NOMO-1 treated with dmso at 0.1 percent for 144 hours (cell line): Measurements from ENCODE around the gene MBNL2.
"Not testable (repeated sequence)": the region's sequence is repeated elsewhere in the genome, so short reads cannot be mapped to it uniquely, and the experiment has no call there.

Experiments
- DNase-seq: peaks from one replicate; lab custom pipeline; 2025; ENCODE audit not compliant: unreplicated experiment; lab: John Stamatoyannopoulos, UW

The MBNL2 gene

DNA sequence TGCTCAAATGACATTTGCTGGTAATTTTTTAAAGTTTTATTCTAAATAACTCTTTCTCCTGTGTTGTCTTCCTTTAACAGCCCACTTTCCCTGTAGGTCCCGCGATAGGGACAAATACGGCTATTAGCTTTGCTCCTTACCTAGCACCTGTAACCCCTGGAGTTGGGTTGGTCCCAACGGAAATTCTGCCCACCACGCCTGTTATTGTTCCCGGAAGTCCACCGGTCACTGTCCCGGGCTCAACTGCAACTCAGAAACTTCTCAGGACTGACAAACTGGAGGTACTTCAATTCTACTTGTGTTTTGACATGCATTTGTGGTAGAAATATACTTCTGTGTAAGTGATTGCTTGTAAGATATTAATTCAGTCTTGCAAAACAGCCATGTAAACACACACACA lies 120.8 kb downstream of the MBNL2 start:
- no peak for DNase-seq

DNA sequence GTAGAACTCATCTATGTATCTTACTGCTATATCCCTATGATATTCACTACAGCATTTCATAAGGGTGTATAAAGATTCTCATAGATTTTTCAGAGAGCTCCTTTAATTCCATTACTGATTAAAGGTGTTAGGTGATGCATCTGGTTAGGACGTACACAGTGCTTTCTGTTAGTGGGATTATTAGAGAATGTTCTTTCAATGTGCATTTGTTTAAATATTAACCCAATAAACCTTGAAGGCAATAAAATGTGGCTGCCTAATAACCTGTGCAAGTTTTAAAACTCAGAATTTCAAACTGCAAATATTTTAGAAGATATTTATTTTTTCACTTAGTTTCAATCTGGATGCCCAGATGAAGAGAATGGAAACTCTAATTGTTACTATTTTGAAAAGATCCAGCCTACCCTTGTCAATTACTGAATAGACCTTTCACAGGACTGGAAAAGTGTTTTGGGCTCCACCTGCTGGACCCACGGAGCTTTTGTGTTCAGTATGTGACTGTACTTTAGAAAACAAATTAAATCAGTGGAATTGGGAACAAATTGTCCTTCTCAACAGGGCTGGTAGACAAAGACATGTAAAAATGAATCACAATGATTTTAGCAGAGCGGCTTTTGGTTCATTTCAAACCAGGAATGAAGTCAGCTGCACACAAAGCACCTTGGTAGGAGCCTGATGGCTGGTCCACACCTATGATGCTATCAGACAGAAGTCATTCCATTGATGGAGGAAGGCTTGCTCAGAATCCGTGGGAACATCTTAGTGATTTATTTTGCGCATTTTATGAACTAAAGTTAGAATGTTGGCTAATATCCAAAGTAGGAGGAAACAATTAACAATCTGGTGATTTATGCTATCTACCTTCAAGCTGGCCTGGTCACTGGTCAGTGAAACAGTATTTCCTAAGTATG lies 122.4 kb downstream of the MBNL2 start:
- DNase-seq: no peak

DNA sequence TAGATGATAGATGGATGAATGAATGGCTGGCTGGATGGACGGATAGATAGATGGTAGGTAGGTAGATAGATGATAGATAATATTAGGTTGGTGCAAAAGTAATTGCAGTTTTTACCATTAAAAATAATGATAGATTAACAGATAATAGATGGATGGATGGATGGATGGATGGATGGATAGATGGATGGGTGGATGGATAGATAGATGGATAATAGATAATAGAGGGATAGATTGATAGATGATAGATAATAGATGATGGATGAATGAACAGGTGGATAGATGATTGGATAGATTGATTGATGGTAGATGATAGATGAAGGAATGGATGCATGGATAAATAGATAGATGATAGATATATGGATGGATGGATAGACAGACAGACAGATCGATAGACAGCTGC lies 124.0 kb downstream of the MBNL2 start:
- no peak for DNase-seq

DNA sequence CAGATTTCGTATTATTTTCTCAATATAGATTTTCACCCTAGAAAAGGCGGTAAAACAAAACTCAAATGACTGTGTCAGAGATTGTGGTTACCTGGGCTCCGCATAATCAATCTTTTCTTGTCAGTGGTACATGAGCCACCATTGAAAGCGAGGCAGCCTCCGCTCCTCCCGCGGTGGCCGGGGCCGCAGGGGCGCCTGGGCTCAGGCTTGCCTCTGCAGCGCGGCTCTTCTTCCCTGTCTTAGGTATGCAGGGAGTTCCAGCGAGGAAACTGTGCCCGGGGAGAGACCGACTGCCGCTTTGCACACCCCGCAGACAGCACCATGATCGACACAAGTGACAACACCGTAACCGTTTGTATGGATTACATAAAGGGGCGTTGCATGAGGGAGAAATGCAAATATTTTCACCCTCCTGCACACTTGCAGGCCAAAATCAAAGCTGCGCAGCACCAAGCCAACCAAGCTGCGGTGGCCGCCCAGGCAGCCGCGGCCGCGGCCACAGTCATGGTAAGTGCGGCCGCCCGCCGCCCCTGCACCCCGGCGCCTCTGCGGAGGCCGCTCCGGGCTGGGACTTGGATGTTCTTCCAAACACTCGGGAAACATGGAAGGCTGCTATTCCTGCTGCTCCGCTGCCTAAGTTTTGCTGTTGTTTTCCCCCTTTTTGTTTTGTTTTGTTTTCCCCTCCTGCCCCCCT lies 124.6 kb downstream of the MBNL2 start:
- DNase-seq: no peak

DNA sequence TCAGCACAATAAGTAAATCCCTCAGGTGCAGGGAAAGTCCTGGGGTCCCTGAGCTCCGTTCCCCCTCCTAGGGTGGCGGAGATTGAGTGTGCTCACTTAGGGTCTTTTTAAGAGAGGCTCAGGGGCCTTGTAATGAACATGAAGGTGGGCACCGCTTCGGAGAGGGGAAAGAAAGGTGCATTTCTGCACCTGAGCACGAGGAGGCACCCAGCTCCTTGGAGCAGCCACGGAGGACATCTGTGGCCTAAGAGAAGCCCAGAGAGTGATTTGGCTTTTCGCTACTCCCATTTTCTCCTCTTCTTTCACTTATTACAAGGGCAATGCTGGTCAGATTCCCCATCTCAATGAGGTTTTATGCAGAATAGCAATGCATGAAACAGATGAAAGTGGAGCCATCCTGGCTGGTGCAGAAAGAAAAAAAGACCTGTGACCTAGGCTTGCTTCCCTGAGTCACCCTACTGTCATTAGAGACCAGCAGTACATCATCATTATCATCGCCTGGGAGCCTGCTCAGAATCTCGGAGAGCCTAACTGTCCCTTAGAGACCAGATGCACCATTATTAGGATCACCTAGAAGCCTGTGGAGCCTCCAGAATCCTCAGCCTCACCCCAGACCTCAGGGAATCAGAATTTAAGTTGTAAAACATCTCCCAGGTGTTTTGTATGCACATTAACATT lies 125.3 kb downstream of the MBNL2 start:
- no peak for DNase-seq

DNA sequence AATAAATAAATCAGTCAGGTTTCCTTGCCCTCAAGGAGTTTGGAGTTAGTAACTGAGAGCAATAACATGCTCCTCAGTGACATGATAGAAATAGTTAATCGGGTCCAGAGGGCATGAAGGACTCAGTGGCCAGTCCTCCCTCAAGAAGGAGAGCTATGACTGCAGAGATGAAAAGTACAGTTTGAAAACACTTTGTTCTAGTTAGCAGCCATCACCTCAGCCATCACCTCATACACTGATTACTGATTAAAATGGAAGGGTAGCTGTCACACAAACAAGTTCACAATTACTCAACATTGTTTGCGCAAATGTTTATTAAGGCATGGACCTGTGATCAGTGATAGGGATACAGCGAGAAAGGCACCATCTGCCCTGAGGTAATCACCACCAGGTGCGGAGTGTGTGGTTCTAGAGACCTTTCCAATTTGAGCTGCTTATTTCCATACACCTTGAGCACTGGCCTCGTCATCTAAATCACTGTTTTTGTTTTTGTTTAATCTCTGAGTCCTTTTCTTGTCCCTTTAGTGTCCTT lies 126.5 kb downstream of the MBNL2 start:
- DNase-seq: no peak

DNA sequence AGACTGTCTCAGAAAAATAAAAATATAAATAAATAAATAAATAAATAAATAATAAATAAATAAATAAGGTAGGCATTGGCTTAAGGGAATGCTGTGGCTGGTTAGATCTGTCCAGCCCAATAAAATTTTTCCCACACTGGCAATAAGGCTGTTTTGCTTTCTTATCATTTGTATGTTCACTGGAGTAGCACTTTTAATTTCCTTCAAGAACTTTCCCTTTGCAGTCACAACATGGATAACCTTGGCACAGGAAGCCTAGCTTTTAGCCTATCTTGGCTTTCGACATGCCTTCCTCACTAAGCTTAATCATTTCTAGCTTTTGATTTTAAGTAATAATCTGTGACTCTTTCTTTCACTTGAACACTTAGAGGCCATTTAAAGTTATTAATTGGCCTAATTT lies 129.9 kb downstream of the MBNL2 start:
- not testable (repeated sequence) for DNase-seq

DNA sequence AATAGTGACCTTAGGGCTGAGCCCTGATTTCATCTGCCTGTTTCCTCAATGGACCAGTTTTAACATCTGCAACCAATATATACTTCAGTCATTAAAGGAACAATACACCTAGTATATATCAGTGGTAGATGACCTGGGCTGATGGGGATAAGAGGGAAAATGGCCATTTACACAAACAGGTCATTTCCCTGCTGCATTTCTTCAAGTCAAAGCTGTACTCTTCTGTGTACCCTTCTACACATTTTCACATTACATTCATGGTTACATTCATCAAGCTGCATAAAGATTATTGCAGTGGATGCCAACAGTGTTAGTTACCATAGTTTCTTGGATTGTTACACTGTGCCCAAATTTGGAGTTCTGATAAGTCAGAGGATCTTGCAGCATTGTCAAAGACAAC lies 130.7 kb downstream of the MBNL2 start:
- DNase-seq: no peak

DNA sequence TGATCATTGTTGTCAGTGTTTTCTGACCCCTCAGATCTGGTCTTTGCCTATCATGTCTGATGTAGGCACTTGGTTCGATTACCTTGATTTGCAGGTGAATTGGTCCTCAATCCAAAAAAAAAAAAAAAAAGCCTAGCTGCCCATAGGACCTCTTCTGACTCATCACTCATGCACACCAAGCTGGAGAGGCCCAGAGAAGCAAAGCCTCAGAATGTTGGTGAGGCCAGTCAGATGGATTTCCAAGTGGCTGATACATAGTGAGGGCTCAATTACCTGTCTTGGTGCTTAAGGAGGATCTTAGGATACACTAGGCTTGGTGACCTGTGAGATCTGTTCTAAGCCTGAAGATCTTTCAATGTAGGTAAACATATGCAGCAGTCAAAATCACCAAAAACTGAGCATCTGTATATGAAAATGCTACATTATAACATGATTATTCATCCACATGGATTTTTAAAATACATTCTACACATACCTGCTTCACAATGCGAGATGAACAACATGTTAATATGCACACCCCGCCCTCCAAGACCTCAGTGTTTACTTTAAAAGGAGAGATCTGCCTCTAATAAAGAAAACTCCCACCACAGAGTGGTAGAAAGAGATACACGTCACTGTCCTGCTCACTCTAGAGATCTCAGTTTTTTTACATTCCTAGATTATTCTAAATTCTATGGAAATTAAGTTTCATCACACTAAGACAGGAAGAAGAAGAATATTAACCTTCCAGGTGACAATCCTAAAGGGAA lies 132.0 kb downstream of the MBNL2 start:
- DNase-seq: no peak

DNA sequence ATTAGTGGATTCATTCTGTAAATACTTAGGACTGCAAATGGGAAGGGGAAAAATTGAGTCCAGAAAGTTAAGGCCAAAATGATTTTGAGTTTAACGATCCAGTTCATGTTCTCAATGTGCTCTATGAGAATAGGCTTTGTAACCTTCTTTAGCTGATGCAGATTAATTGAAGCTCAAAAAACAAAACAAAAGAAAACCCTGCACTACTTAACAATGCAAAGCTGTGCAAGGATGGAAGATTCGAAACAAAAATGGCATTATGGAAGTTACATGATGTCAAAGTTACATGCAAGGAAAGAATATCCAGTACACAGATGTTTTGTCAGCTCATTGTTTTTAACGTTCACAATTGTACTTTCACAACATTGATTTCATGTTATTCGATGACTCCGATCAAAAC lies 132.7 kb downstream of the MBNL2 start:
- no peak for DNase-seq

DNA sequence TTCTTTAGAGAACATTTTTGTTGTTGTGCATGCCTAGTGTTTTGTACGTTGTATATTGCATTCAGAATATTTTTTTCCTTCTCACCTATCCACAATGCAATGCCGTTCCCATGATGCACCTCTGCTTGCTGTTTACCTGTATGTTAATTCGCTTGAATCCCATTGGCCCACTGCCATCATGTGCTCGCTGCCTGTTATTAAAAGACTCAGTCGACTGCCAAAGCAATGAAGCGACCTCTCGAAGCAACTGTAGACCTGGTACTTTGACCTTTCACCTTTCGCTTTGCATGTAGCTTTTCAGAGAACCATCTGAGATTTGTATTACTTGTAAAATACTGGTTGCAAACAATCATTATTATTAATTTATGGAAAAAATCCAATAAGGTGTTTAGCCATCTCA lies 134.5 kb downstream of the MBNL2 start:
- no peak for DNase-seq

DNA sequence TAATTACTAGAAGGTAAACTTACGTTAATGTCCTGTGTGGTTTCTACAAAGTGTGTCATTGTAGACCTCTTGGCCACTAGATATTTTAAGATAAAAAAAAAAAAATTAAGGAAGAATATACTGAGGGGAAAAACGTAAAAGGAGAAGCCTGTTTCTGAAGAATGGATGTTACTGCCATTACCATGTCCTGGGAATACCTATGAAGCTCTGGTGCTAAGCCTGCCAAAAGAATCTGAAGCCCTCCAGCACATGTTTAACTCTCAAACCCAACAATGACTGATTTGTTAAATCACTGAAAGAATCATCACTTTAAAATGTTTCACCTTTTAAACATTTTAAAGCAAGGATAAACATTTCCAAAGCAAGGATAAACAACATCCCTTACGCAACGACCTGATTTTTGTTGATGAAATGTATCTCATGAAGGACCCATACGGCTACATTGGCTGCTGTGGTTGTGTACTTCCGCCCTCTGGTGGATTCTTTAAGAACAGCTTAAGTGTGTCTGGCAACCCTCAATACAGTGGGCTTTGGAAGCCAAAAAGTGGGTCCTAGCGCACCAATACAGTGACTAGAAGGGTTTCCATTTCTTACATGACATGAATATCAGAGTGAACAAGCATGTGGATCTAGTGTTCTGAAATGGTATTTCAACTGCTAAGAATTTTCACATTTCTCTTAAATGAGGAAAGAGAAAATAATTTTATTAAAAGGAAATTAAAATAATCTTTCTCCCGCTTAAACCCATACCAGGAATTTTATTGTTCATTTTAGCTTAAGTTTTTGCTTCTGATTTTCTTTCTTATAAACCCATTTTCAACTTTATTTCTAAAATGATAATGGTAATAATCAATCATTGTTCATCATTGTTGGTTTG lies 137.3 kb downstream of the MBNL2 start:
- DNase-seq: peak; percentile 11

DNA sequence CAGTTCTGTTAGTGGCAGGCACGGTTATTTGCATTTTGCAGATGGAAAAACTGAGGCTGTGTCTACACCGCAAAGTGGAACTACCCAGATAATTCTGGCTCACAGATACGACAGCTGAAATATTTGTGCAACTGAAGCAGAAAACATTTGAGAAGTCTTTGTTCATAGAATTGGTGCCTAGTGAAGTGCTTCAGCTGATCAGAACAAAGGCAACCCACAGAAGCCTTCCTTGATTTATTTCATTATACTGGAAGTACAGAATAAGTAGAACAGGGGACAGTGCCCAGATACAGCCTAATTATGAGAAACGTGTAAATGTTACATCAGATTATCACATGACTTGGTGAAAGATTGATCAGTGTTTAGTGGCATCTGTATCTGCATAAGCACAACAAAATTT lies 138.5 kb downstream of the MBNL2 start:
- DNase-seq: no peak

DNA sequence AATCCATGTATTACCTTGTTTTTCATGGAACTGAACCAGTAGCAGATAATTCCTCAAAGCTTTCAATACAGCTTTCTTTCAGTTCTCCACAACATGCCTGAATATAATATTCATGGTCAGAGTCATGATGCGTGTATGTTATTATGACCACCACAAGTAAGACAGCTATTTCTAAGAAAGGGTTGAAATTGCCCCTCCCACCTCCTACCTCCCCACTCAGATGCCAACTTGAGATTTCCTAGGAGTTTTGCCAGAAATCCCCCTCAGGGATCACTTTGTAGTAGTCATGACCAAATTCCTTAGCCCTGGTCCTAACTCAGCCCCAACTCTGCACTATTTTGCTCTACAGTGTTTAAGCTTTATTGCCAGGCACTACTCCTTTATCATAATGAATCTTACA lies 141.9 kb downstream of the MBNL2 start:
- no peak for DNase-seq

DNA sequence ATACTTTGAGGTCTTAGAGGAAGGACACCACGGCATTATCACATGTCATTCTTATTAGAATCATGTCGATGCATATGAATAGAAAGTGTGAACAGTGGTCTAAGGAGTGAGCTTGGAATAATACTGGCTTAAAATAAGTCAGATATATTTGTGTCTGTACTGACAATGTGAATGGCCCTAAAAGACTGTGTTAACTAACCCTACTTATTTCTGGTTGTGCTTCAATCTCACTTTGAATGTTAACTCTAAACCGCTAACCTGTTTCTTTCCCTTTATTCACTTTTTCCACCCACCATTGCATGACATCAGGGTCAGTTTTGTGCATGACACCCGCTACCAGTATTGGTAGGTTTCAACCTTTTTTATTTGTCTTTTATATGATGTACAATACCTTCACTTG lies 142.7 kb downstream of the MBNL2 start:
- no peak for DNase-seq

DNA sequence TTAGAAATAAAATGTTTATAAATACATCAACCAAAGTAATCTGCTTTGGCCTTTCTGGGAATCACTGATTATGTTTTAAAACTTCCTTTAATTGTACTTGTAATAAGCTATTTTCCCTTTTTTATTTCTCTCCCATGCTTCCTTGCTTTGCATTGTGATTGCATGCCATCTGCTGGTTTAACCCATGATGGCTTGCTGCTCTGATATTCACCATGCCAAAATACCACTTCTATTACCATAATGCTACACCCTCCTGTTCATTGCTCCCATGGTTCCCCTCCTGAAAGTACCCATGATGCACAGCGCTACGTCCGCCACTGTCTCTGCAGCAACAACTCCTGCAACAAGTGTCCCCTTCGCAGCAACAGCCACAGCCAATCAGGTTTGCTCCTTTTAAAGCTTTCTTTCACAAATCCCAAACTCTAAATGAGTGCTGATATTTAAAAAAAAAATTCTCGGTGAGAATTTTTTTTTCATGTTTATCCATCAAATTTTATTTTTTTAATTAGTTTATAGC lies 144.1 kb downstream of the MBNL2 start:
- no peak for DNase-seq

DNA sequence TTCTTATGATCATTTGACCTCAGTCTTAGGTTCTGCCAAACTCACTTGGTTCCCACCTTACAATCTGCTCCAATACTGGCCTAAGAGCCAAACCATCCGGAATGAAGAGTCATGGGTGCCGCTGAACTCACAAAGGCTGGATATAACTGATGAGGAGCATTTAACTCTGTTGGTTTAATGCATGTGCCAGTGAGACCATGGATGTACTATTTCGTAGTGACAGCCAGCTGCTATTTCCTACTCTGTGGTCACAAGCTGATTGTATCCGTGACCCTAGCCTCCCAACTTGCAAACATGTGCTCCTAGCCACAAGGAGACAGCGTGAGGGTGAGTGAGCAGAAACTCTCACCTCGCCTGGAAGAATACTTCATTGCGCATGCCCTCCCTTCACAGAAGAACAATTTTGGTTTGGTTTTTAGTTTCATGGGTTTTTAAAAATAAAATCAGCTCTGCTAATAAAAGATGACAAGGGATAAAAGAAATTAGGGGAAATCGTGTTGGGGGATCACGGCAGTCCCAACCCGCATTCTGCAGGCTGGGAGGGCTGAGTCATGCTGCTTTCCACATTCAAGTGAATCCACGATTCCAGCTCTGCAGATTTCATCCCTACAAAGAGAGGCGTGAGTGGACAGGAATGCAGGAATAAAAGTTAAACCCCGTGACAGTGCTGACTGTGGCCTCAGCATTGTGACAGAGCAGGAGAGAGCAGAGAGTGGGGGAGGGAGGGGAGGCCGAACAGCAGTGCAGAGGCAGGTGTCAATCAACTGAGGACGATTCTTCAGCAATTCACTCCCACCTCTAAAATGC lies 145.1 kb downstream of the MBNL2 start:
- DNase-seq: no peak

DNA sequence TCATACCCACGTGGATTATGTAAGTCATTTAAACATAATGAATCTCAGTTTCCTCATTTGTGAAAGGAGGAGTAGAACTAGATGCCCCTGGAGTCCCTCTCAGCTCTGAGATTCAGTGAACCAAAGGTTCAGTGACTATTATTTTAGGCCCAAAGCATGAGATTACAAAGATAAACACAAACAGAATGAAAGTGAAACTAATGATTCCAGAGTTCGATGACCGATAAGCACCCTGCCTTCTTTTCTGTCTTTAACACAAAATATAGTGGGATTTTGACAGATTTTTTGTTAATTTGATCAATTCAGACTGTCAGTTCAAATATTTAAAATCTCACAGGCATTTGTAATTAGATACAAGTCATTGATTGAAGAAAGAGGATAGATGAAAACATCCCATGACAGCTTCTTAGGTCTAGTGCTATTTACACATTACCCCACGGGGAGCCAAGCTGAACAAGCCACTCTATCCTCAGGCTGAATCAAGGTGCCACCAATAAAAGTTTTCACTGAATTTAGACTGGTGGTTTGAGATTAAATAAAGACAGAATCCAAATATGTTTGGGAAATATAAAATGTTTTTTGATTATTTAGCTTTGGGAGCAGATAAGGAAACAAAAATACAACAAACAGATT lies 147.2 kb downstream of the MBNL2 start:
- DNase-seq: no peak
